ENCODE results near the gene GOLGA8S.
"Not testable (repeated sequence)": the region's sequence is repeated elsewhere in the genome, so short reads cannot be mapped to it uniquely, and the experiment has no call there.

Gene GOLGA8S

GRCh38 chr15:23354448-23354847 is at the start of gene GOLGA8S:
Gene GOLGA8S (plus strand): TSS chr15:23354748. CDS start chr15:23354810, 62 bp downstream.
- not testable (repeated sequence) for DNase-seq

GRCh38 chr15:23304805-23305204 is 49.7 kb upstream of the GOLGA8S start:
- not testable (repeated sequence) for DNase-seq

- DNase-seq: not testable (repeated sequence)
Observed at GRCh38 chr15:23305921-23306320, 48.6 kb upstream of the GOLGA8S start.

GRCh38 chr15:23311233-23311632 is 43.3 kb upstream of the GOLGA8S start:
- not testable (repeated sequence) for DNase-seq

- DNase-seq: not testable (repeated sequence)
Observed at GRCh38 chr15:23334096-23334495, 20.5 kb upstream of the GOLGA8S start, which contains the start of gene GOLGA6L26. Gene GOLGA6L26 (minus strand): TSS chr15:23334196. CDS start chr15:23334135, 61 bp downstream.

- DNase-seq: not testable (repeated sequence)
Observed at GRCh38 chr15:23362622-23363021, 8.1 kb downstream of the GOLGA8S start.

GRCh38 chr15:23364261-23364660 is 9.7 kb downstream of the GOLGA8S start:
- not testable (repeated sequence) for DNase-seq

GRCh38 chr15:23370578-23370977 is 16.0 kb downstream of the GOLGA8S start:
- DNase-seq: no peak

- not testable (repeated sequence) for DNase-seq
Observed at GRCh38 chr15:23371134-23371533, 16.6 kb downstream of the GOLGA8S start.

- DNase-seq: not testable (repeated sequence)
Observed at GRCh38 chr15:23371868-23372267, 17.3 kb downstream of the GOLGA8S start.

- DNase-seq: no peak
Observed at GRCh38 chr15:23372284-23372683, 17.7 kb downstream of the GOLGA8S start.

- not testable (repeated sequence) for DNase-seq
Observed at GRCh38 chr15:23372891-23373600, 18.5 kb downstream of the GOLGA8S start.

- not testable (repeated sequence) for DNase-seq
Observed at GRCh38 chr15:23374226-23374625, 19.7 kb downstream of the GOLGA8S start.

GRCh38 chr15:23378946-23379345 is 24.4 kb downstream of the GOLGA8S start:
- DNase-seq: not testable (repeated sequence)

- not testable (repeated sequence) for DNase-seq
Observed at GRCh38 chr15:23380700-23381099, 26.2 kb downstream of the GOLGA8S start.

GRCh38 chr15:23381192-23381591 is 26.6 kb downstream of the GOLGA8S start:
- DNase-seq: not testable (repeated sequence)

GRCh38 chr15:23384371-23384770 is 29.8 kb downstream of the GOLGA8S start:
- no peak for DNase-seq

GRCh38 chr15:23385886-23386430 is 31.4 kb downstream of the GOLGA8S start:
- DNase-seq: no peak

GRCh38 chr15:23387621-23388190 is 33.2 kb downstream of the GOLGA8S start:
- DNase-seq: peak; percentile 34

GRCh38 chr15:23395030-23395692 is 40.6 kb downstream of the GOLGA8S start:
- DNase-seq: no peak

GRCh38 chr15:23395832-23396231 is 41.3 kb downstream of the GOLGA8S start:
- DNase-seq: no peak

- DNase-seq: no peak
Observed at GRCh38 chr15:23397779-23398178, 43.2 kb downstream of the GOLGA8S start.

- DNase-seq: not testable (repeated sequence)
Observed at GRCh38 chr15:23398357-23398756, 43.8 kb downstream of the GOLGA8S start.
